ENCODE data around the gene SPAG16. TPM values are rescaled to one million over a fixed set of nuclear protein-coding genes. Genes with fewer than 3 reads are reported as not detected.

The SPAG16 gene
- total RNA-seq, 4 donors from 2014 or later = 5.0 to 73.8 (median 21.6) TPM

- Histone ChIP-seq H3K4me3 (no peak overlapping the region), H3K9me3 (no peaks in the 10 kb centered on the region), H3K36me3 (no peaks in the 10 kb centered on the region), H3K27me3 (no peaks in the 10 kb centered on the region), H3K4me1 (no peaks in the 10 kb centered on the region), H3K27ac (no peak overlapping the region)
- no peak for DNase-seq
- intact Hi-C loops (cut with DNase I; ENCODE audit: low total_unique reads) = no loop called here
- TF ChIP-seq POLR2A (IDR thresholded peaks at IDR 0.05) (no peak), CTCF (IDR thresholded peaks at IDR 0.05) (peak in 2 of 4 experiments; percentile 15 to 40)
These were observed 522.0 kb downstream of the SPAG16 start for GRCh38 chr2:213806125-213806726.

- no peaks in the 10 kb centered on the region for H3K4me1 ChIP-seq
These were observed 532.3 kb downstream of the SPAG16 start for GRCh38 chr2:213816583-213816982.

GRCh38 chr2:213818436-213818835 lies 534.2 kb downstream of the SPAG16 start:
- no peaks in the 10 kb centered on the region for H3K9me3 ChIP-seq
- H3K4me3 ChIP-seq = no peak overlapping the region
- TF ChIP-seq POLR2A (IDR thresholded peaks at IDR 0.05) (no peak), CTCF (IDR thresholded peaks at IDR 0.05) (no peak)
- no peak for DNase-seq
- no peaks in the 10 kb centered on the region for H3K36me3 ChIP-seq
- no peaks in the 10 kb centered on the region for H3K27me3 ChIP-seq
- intact Hi-C loops (cut with DNase I; ENCODE audit: low total_unique reads) = no loop called here
- no peak overlapping the region for H3K27ac ChIP-seq
- H3K4me1 ChIP-seq = no peaks in the 10 kb centered on the region

More at GRCh38 chr2:213816583-213816982, 532.3 kb downstream of the SPAG16 start:
- Histone ChIP-seq H3K9me3 (no peaks in the 10 kb centered on the region), H3K27me3 (no peaks in the 10 kb centered on the region), H3K4me3 (no peak overlapping the region), H3K27ac (no peak overlapping the region), H3K36me3 (no peaks in the 10 kb centered on the region)
- TF ChIP-seq POLR2A (IDR thresholded peaks at IDR 0.05) (no peak), CTCF (IDR thresholded peaks at IDR 0.05) (no peak)
- DNase-seq = no peak
- intact Hi-C loops (cut with DNase I; ENCODE audit: low total_unique reads) = no loop called here

- Histone ChIP-seq H3K27ac (peak overlapping the region; percentile 29 to 47), H3K4me3 (no peak overlapping the region), H3K36me3 (no peaks in the 10 kb centered on the region), H3K27me3 (no peaks in the 10 kb centered on the region), H3K9me3 (no peaks in the 10 kb centered on the region), H3K4me1 (no peaks in the 10 kb centered on the region)
- TF ChIP-seq CTCF (IDR thresholded peaks at IDR 0.05) (no peak), POLR2A (IDR thresholded peaks at IDR 0.05) (no peak)
- no peak for DNase-seq
- intact Hi-C loops (cut with DNase I; ENCODE audit: low total_unique reads) = no loop called here
These were observed 550.1 kb downstream of the SPAG16 start for GRCh38 chr2:213834331-213834730.

- no peak for DNase-seq
- no peak for TF ChIP-seq CTCF (IDR thresholded peaks at IDR 0.05)
- TF ChIP-seq POLR2A (IDR thresholded peaks at IDR 0.05) = no peak
- Histone ChIP-seq H3K4me1 (no peaks in the 10 kb centered on the region), H3K27ac (peak overlapping the region; percentile 29 to 47), H3K27me3 (no peaks in the 10 kb centered on the region), H3K36me3 (no peaks in the 10 kb centered on the region), H3K9me3 (no peaks in the 10 kb centered on the region), H3K4me3 (no peak overlapping the region)
- intact Hi-C loops (cut with DNase I; ENCODE audit: low total_unique reads) = no loop called here
These were observed 550.5 kb downstream of the SPAG16 start for GRCh38 chr2:213834746-213835145.
